Gastrocnemius medialis (tissue), 4 donors: Measurements from ENCODE around the gene MECP2. TPM values are rescaled to one million over a fixed set of nuclear protein-coding genes. Genes with fewer than 3 reads are reported as not detected.
A peak's percentile ranks its signal among the peaks of the same experiment; 100 is the strongest.

Source experiments
- ATAC-seq, 2 donors: fragments of 150-250 bp; one replicate each; pipeline ENCODE4 v1.9.1; 2016
- DNase-seq, 2 donors: peaks; one replicate each; pipeline ENCODE4 v3.0.0-alpha.2; 2019
- H3K27ac ChIP-seq, 4 donors: fragments of 200-600 bp; sonication (generic); 1 replicate in 1 of 4; 2 replicates in 3 of 4; pipeline ENCODE4 v1.5.1; 2016 to 2018; ENCODE audit warnings: mild to moderate bottlenecking in 2 of 4, moderate library complexity in 1 of 4
- H3K27me3 ChIP-seq, 3 donors: fragments of 200-600 bp; sonication (generic) in 2 of 3; 1 replicate in 1 of 3; 2 replicates in 2 of 3; pipeline versions ENCODE4 v1.5.1 to v1.6.0; 2016 to 2019; ENCODE audit warnings: mild to moderate bottlenecking in 1 of 3, moderate library complexity in 1 of 3
- H3K36me3 ChIP-seq, 2 donors: fragments of 200-600 bp; sonication (generic) in 1 of 2; one replicate each; pipeline ENCODE4 v1.5.1; 2017 to 2018
- H3K4me1 ChIP-seq, 2 donors: fragments of 200-600 bp; sonication (generic) in 1 of 2; one replicate each; pipeline ENCODE4 v1.5.1; 2016 to 2017; ENCODE audit warnings: mild to moderate bottlenecking in 2 of 2
- H3K4me3 ChIP-seq, 4 donors: fragments of 200-600 bp; sonication (generic) in 3 of 4; 1 replicate in 1 of 4; 2 replicates in 3 of 4; pipeline ENCODE4 v1.5.1; 2016 to 2019; ENCODE audit warnings: mild to moderate bottlenecking in 2 of 4
- H3K9me3 ChIP-seq, 3 donors: fragments of 200-600 bp; sonication (generic) in 2 of 3; 1 replicate in 1 of 3; 2 replicates in 2 of 3; pipeline ENCODE4 v1.5.1; 2016 to 2019
- CTCF ChIP-seq, 5 experiments: fragments of 450-650 bp in 3 of 5; fragments of 200-600 bp in 2 of 5; sonication (generic) in 2 of 5; IDR thresholded peaks in 4 of 5; conservative IDR thresholded peaks in 1 of 5; 1 replicate in 4 of 5; 2 replicates in 1 of 5; pipeline ENCODE4 v1.5.1; 2016 to 2019; ENCODE audit warnings: antibody characterized with exemption in 5 of 5, mild to moderate bottlenecking in 3 of 5, moderate library complexity in 3 of 5
- POLR2A ChIP-seq, 2 donors: fragments of 450-650 bp; IDR thresholded peaks; one replicate each; pipeline ENCODE4 v1.6.1; 2017; ENCODE audit warnings: antibody characterized with exemption in 2 of 2, mild to moderate bottlenecking in 2 of 2, moderate library complexity in 2 of 2
- in situ Hi-C, 4 donors: fragments of 200-750 bp; cut with MboI; loops; one replicate each; pipeline versions ENCODE4 v1.15.0 to v1.8.0; 2017; ENCODE audit warnings: low sequenced_read_pairs in 4 of 4
- intact Hi-C: fragments of 100-400 bp; cut with DNase I; formaldehyde crosslinking; loops from one replicate; pipeline ENCODE4 v1.15.1; 2023; ENCODE audit warnings: low total_unique reads
- total RNA-seq, 4 donors: library from RNA; depleted of rRNA; stranded (reverse); fragments of >200 nt; gene quantifications; one replicate each; pipeline versions ENCODE4 v1.1.0 to v1.2.3, GENCODE V29; 2016

The MECP2 gene
- total RNA-seq, 4 donors from 2014 or later: 39.0 to 63.2 (median 45.2) TPM

- no peak for DNase-seq
- ATAC-seq: no peak
- no peak overlapping the region for H3K4me3 ChIP-seq
- H3K27me3 ChIP-seq: no peaks in the 10 kb centered on the region
- no peaks in the 10 kb centered on the region for H3K9me3 ChIP-seq
- H3K27ac ChIP-seq: no peak overlapping the region
- H3K36me3 ChIP-seq: no peaks in the 10 kb centered on the region
- TF ChIP-seq POLR2A (IDR thresholded peaks at IDR 0.05) (no peak), CTCF (IDR thresholded peaks at IDR 0.05 in 4 of 5, conservative IDR thresholded peaks at IDR 0.05 in 1 of 5) (no peak)
- peaks cover 0 to 6% of the 10 kb centered on the region in 2 donors for H3K4me1 ChIP-seq
- intact Hi-C loops (no loop called here), in situ Hi-C loops (no loop called here)
Observed at GRCh38 chrX:154004315-154004714, 93.2 kb downstream of the MECP2 start.

- peak overlapping the region in 2 of 4 donors; percentile 23 to 52 for H3K27ac ChIP-seq
- no peaks in the 10 kb centered on the region for H3K36me3 ChIP-seq
- intact Hi-C loops (no loop called here), in situ Hi-C loops (no loop called here)
- TF ChIP-seq CTCF (IDR thresholded peaks at IDR 0.05 in 4 of 5, conservative IDR thresholded peaks at IDR 0.05 in 1 of 5) (no peak), POLR2A (IDR thresholded peaks at IDR 0.05) (no peak)
- no peaks in the 10 kb centered on the region for H3K27me3 ChIP-seq
- no peaks in the 10 kb centered on the region for H3K9me3 ChIP-seq
- H3K4me1 ChIP-seq: no peaks in the 10 kb centered on the region
- peak in 1 of 2 donors; percentile 53 for DNase-seq
- ATAC-seq: peak in 1 of 2 donors; percentile 87
- peak overlapping the region in 1 of 4 donors; percentile 10 for H3K4me3 ChIP-seq
Observed at GRCh38 chrX:154002215-154002719, 95.2 kb downstream of the MECP2 start.

- H3K36me3 ChIP-seq: no peaks in the 10 kb centered on the region
- H3K9me3 ChIP-seq: no peaks in the 10 kb centered on the region
- in situ Hi-C loops (no loop called here), intact Hi-C loops (no loop called here)
- H3K27ac ChIP-seq: no peak overlapping the region
- TF ChIP-seq CTCF (IDR thresholded peaks at IDR 0.05 in 4 of 5, conservative IDR thresholded peaks at IDR 0.05 in 1 of 5) (no peak), POLR2A (IDR thresholded peaks at IDR 0.05) (no peak)
- no peak for DNase-seq
- no peak overlapping the region for H3K4me3 ChIP-seq
- no peaks in the 10 kb centered on the region for H3K4me1 ChIP-seq
- ATAC-seq: no peak
- H3K27me3 ChIP-seq: no peaks in the 10 kb centered on the region
Observed at GRCh38 chrX:154000051-154000450, 97.5 kb downstream of the MECP2 start.

- in situ Hi-C loops: no loop called here
- Histone ChIP-seq H3K9me3 (no peaks in the 10 kb centered on the region), H3K4me3 (no peak overlapping the region), H3K4me1 (no peaks in the 10 kb centered on the region), H3K27ac (no peak overlapping the region), H3K27me3 (no peaks in the 10 kb centered on the region), H3K36me3 (no peaks in the 10 kb centered on the region)
- intact Hi-C loops: no loop called here
- TF ChIP-seq POLR2A (IDR thresholded peaks at IDR 0.05) (no peak), CTCF (IDR thresholded peaks at IDR 0.05 in 4 of 5, conservative IDR thresholded peaks at IDR 0.05 in 1 of 5) (no peak)
- DNase-seq: no peak
- peak in 1 of 2 donors; percentile 25 for ATAC-seq
Observed at GRCh38 chrX:153999359-154000037, 98.0 kb downstream of the MECP2 start.
